ENCODE measurements around the gene PIK3C3. TPM values are rescaled to one million over a fixed set of nuclear protein-coding genes. Genes with fewer than 3 reads are reported as not detected.
A peak's percentile ranks its signal among the peaks of the same experiment; 100 is the strongest.

Gene PIK3C3
- total RNA-seq, 2 experiments from 2014 or later = 42.5 to 45.1 TPM

- ChIA-PET CTCF (no interaction called here), POLR2A (no interaction called here)
- Mint-ChIP-seq H3K9me3 (peaks cover 2% of the 10 kb centered on the region), H3K4me3 (no peak overlapping the region), H3K27me3 (no peaks in the 10 kb centered on the region), H3K4me1 (peaks cover 1% of the 10 kb centered on the region), H3K36me3 (ENCODE audit: low read depth) (peaks cover 57% of the 10 kb centered on the region), H3K27ac (no peak overlapping the region)
- DNase-seq = no peak
Measured at GRCh38 chr18:42072407-42072806, 117.4 kb downstream of the PIK3C3 start.

- Mint-ChIP-seq H3K4me1 (peaks cover 8% of the 10 kb centered on the region), H3K9me3 (peaks cover 5% of the 10 kb centered on the region), H3K27me3 (no peaks in the 10 kb centered on the region), H3K4me3 (no peak overlapping the region), H3K36me3 (ENCODE audit: low read depth) (peaks cover 56% of the 10 kb centered on the region), H3K27ac (no peak overlapping the region)
- no peak for DNase-seq
- ChIA-PET CTCF (no interaction called here), POLR2A (no interaction called here)
Measured at GRCh38 chr18:42074704-42075103, 119.7 kb downstream of the PIK3C3 start.

- H3K27ac Mint-ChIP-seq = no peak overlapping the region
- H3K36me3 Mint-ChIP-seq (ENCODE audit: low read depth) = peaks cover 44% of the 10 kb centered on the region
- no peak overlapping the region for H3K4me3 Mint-ChIP-seq
- H3K9me3 Mint-ChIP-seq = peaks cover 5% of the 10 kb centered on the region
- POLR2A ChIA-PET = no interaction called here
- H3K27me3 Mint-ChIP-seq = no peaks in the 10 kb centered on the region
- CTCF ChIA-PET = interaction anchor here (1.0 to 1.6 kb wide), 5 partner anchors 10 to 51 kb away, joined by 3 to 5 read pairs (median 5); no protein-coding TSS in a partner anchor
- peaks cover 21% of the 10 kb centered on the region for H3K4me1 Mint-ChIP-seq
- no peak for DNase-seq
Measured at GRCh38 chr18:42078711-42079110, 123.7 kb downstream of the PIK3C3 start.

GRCh38 chr18:42080340-42080739 is 125.3 kb downstream of the PIK3C3 start:
- peaks cover 43% of the 10 kb centered on the region for H3K36me3 Mint-ChIP-seq (ENCODE audit: low read depth)
- CTCF ChIA-PET = interaction anchor here (1.3 kb wide), 1 partner anchor 15 kb away, joined by 3 read pairs; no protein-coding TSS in a partner anchor
- POLR2A ChIA-PET = no interaction called here
- peaks cover 5% of the 10 kb centered on the region for H3K9me3 Mint-ChIP-seq
- DNase-seq = no peak
- H3K4me3 Mint-ChIP-seq = no peak overlapping the region
- H3K27me3 Mint-ChIP-seq = no peaks in the 10 kb centered on the region
- peaks cover 21% of the 10 kb centered on the region for H3K4me1 Mint-ChIP-seq
- H3K27ac Mint-ChIP-seq = no peak overlapping the region

GRCh38 chr18:42082415-42083234 is 127.6 kb downstream of the PIK3C3 start:
- CTCF ChIA-PET = interaction anchor here (1.0 to 1.3 kb wide), 2 partner anchors 9 to 14 kb away, joined by 3 read pairs; no protein-coding TSS in a partner anchor
- POLR2A ChIA-PET = no interaction called here
- H3K27ac Mint-ChIP-seq = peak overlapping the region; percentile 50
- no peaks in the 10 kb centered on the region for H3K27me3 Mint-ChIP-seq
- DNase-seq = no peak
- H3K9me3 Mint-ChIP-seq = peaks cover 3% of the 10 kb centered on the region
- peaks cover 39% of the 10 kb centered on the region for H3K36me3 Mint-ChIP-seq (ENCODE audit: low read depth)
- H3K4me3 Mint-ChIP-seq = peak overlapping the region; percentile 15
- peaks cover 20% of the 10 kb centered on the region for H3K4me1 Mint-ChIP-seq

- ChIA-PET CTCF (no interaction called here), POLR2A (no interaction called here)
- H3K36me3 Mint-ChIP-seq (ENCODE audit: low read depth) = peaks cover 30% of the 10 kb centered on the region
- peaks cover 14% of the 10 kb centered on the region for H3K4me1 Mint-ChIP-seq
- no peak overlapping the region for H3K27ac Mint-ChIP-seq
- no peak for DNase-seq
- H3K27me3 Mint-ChIP-seq = no peaks in the 10 kb centered on the region
- H3K9me3 Mint-ChIP-seq = no peaks in the 10 kb centered on the region
- no peak overlapping the region for H3K4me3 Mint-ChIP-seq
Measured at GRCh38 chr18:42086288-42086687, 131.3 kb downstream of the PIK3C3 start.

GRCh38 chr18:42087235-42087634 is 132.2 kb downstream of the PIK3C3 start:
- no peak for DNase-seq
- H3K4me3 Mint-ChIP-seq = no peak overlapping the region
- no peaks in the 10 kb centered on the region for H3K27me3 Mint-ChIP-seq
- no peaks in the 10 kb centered on the region for H3K9me3 Mint-ChIP-seq
- H3K27ac Mint-ChIP-seq = no peak overlapping the region
- ChIA-PET CTCF (interaction anchor here (1.4 kb wide), 1 partner anchor 27 kb away, joined by 3 read pairs; no protein-coding TSS in a partner anchor), POLR2A (no interaction called here)
- peaks cover 9% of the 10 kb centered on the region for H3K4me1 Mint-ChIP-seq
- H3K36me3 Mint-ChIP-seq (ENCODE audit: low read depth) = peaks cover 29% of the 10 kb centered on the region

- Mint-ChIP-seq H3K27ac (no peak overlapping the region), H3K4me1 (peaks cover 4% of the 10 kb centered on the region), H3K27me3 (no peaks in the 10 kb centered on the region), H3K4me3 (no peak overlapping the region), H3K9me3 (no peaks in the 10 kb centered on the region), H3K36me3 (ENCODE audit: low read depth) (peaks cover 25% of the 10 kb centered on the region)
- DNase-seq = no peak
- POLR2A ChIA-PET = no interaction called here
- CTCF ChIA-PET = interaction anchor here (1.4 kb wide), 1 partner anchor 27 kb away, joined by 3 read pairs; no protein-coding TSS in a partner anchor
Measured at GRCh38 chr18:42087876-42088275, 132.8 kb downstream of the PIK3C3 start.

- POLR2A ChIA-PET = no interaction called here
- CTCF ChIA-PET = interaction anchor here (1.2 kb wide), 1 partner anchor 21 kb away, joined by 3 read pairs; no protein-coding TSS in a partner anchor
- no peak overlapping the region for H3K27ac Mint-ChIP-seq
- H3K27me3 Mint-ChIP-seq = no peaks in the 10 kb centered on the region
- no peak for DNase-seq
- no peak overlapping the region for H3K4me3 Mint-ChIP-seq
- H3K4me1 Mint-ChIP-seq = no peaks in the 10 kb centered on the region
- no peaks in the 10 kb centered on the region for H3K9me3 Mint-ChIP-seq
- H3K36me3 Mint-ChIP-seq (ENCODE audit: low read depth) = peaks cover 6% of the 10 kb centered on the region
Measured at GRCh38 chr18:42092848-42093247, 137.8 kb downstream of the PIK3C3 start.

GRCh38 chr18:42094875-42095274 is 139.8 kb downstream of the PIK3C3 start:
- ChIA-PET POLR2A (no interaction called here), CTCF (no interaction called here)
- no peak overlapping the region for H3K4me3 Mint-ChIP-seq
- no peaks in the 10 kb centered on the region for H3K27me3 Mint-ChIP-seq
- no peak for DNase-seq
- no peak overlapping the region for H3K27ac Mint-ChIP-seq
- H3K4me1 Mint-ChIP-seq = no peaks in the 10 kb centered on the region
- H3K36me3 Mint-ChIP-seq (ENCODE audit: low read depth) = no peaks in the 10 kb centered on the region
- peaks cover 3% of the 10 kb centered on the region for H3K9me3 Mint-ChIP-seq

GRCh38 chr18:42095732-42096377 is 140.8 kb downstream of the PIK3C3 start:
- Mint-ChIP-seq H3K4me3 (no peak overlapping the region), H3K36me3 (ENCODE audit: low read depth) (no peaks in the 10 kb centered on the region), H3K27me3 (no peaks in the 10 kb centered on the region), H3K4me1 (peaks cover under 1% of the 10 kb centered on the region), H3K9me3 (peaks cover 3% of the 10 kb centered on the region), H3K27ac (no peak overlapping the region)
- DNase-seq = no peak
- CTCF ChIA-PET = no interaction called here
- POLR2A ChIA-PET = no interaction called here

- POLR2A ChIA-PET = no interaction called here
- Mint-ChIP-seq H3K4me3 (no peak overlapping the region), H3K36me3 (ENCODE audit: low read depth) (no peaks in the 10 kb centered on the region), H3K27ac (no peak overlapping the region), H3K4me1 (peaks cover 4% of the 10 kb centered on the region), H3K27me3 (no peaks in the 10 kb centered on the region), H3K9me3 (peaks cover 3% of the 10 kb centered on the region)
- CTCF ChIA-PET = no interaction called here
- no peak for DNase-seq
Measured at GRCh38 chr18:42100248-42100647, 145.2 kb downstream of the PIK3C3 start.

GRCh38 chr18:42100911-42101310 is 145.9 kb downstream of the PIK3C3 start:
- Mint-ChIP-seq H3K9me3 (peaks cover 3% of the 10 kb centered on the region), H3K4me1 (peaks cover 4% of the 10 kb centered on the region), H3K27me3 (no peaks in the 10 kb centered on the region), H3K27ac (no peak overlapping the region), H3K36me3 (ENCODE audit: low read depth) (no peaks in the 10 kb centered on the region), H3K4me3 (no peak overlapping the region)
- ChIA-PET CTCF (interaction anchor here (0.9 to 1.9 kb wide), 2 partner anchors 9 to 13 kb away, joined by 5 to 12 read pairs; no protein-coding TSS in a partner anchor), POLR2A (no interaction called here)
- no peak for DNase-seq
